Liver (tissue), 9 donors: ENCODE results near the gene SIPA1L3. TPM values are rescaled to one million over a fixed set of nuclear protein-coding genes. Genes with fewer than 3 reads are reported as not detected.
A peak's percentile ranks its signal among the peaks of the same experiment; 100 is the strongest.

Source experiments
- DNase-seq: peaks from one replicate; pipeline ENCODE4 v3.0.0-alpha.2; 2017; ENCODE audit warnings: low spot score
- H3K27ac ChIP-seq, 2 donors: one replicate each; pipeline ENCODE4 v1.7.0; 2013; ENCODE audit warnings: inconsistent platforms in 2 of 2, low read length in 2 of 2, control low read depth in 1 of 2, low read depth in 1 of 2, mild to moderate bottlenecking in 1 of 2
- H3K27me3 ChIP-seq, 4 donors: one replicate each; pipeline versions ENCODE4 v1.6.1 to v1.7.0; 2013; ENCODE audit warnings: low read length in 3 of 4, inconsistent platforms in 1 of 4, mild to moderate bottlenecking in 1 of 4, moderate library complexity in 1 of 4; ENCODE audit not compliant: control insufficient read depth in 4 of 4, insufficient read depth in 4 of 4
- H3K36me3 ChIP-seq, 4 donors: one replicate each; pipeline versions ENCODE4 v1.6.1 to v1.7.0; 2013; ENCODE audit warnings: low read length in 3 of 4, mild to moderate bottlenecking in 3 of 4, low read depth in 1 of 4, moderate library complexity in 1 of 4; ENCODE audit not compliant: control insufficient read depth in 4 of 4, insufficient read depth in 3 of 4
- H3K4me1 ChIP-seq, 4 donors: one replicate each; pipeline versions ENCODE4 v1.6.1 to v1.7.0; 2013; ENCODE audit warnings: low read length in 3 of 4, mild to moderate bottlenecking in 3 of 4, moderate library complexity in 1 of 4; ENCODE audit not compliant: control insufficient read depth in 4 of 4, insufficient read depth in 4 of 4
- H3K4me3 ChIP-seq, 3 donors: one replicate each; pipeline versions ENCODE4 v1.6.1 to v1.7.0; 2013; ENCODE audit warnings: low read length in 3 of 3, control low read depth in 1 of 3, low read depth in 1 of 3, mild to moderate bottlenecking in 1 of 3
- H3K9ac ChIP-seq, 2 donors: one replicate each; pipeline ENCODE4 v1.7.0; 2013; ENCODE audit warnings: low read length in 2 of 2, mild to moderate bottlenecking in 2 of 2, moderate library complexity in 2 of 2, control low read depth in 1 of 2, low read depth in 1 of 2
- H3K9me3 ChIP-seq, 4 donors: one replicate each; pipeline versions ENCODE4 v1.6.1 to v1.7.0; 2013; ENCODE audit warnings: low read length in 3 of 4; ENCODE audit not compliant: control insufficient read depth in 4 of 4
- ATF3 ChIP-seq: IDR thresholded peaks from 2 replicates; pipeline ENCODE4 v1.6.1; 2016; ENCODE audit warnings: antibody characterized with exemption
- FOXA2 ChIP-seq: IDR thresholded peaks from 2 replicates; pipeline ENCODE4 v1.6.1; 2016; ENCODE audit warnings: antibody characterized with exemption
- GABPA ChIP-seq, 2 donors: IDR thresholded peaks in 1 of 2; conservative IDR thresholded peaks in 1 of 2; 2 replicates each; pipeline ENCODE4 v1.6.1; 2016; ENCODE audit warnings: antibody characterized with exemption in 2 of 2, mild to moderate bottlenecking in 1 of 2, moderate library complexity in 1 of 2
- HNF4A ChIP-seq, 2 donors: conservative IDR thresholded peaks; 2 replicates each; pipeline ENCODE4 v1.6.1; 2016; ENCODE audit warnings: antibody characterized with exemption in 2 of 2, mild to moderate bottlenecking in 2 of 2
- JUND ChIP-seq, 2 donors: IDR thresholded peaks; 2 replicates each; pipeline ENCODE4 v1.6.1; 2016; ENCODE audit warnings: antibody characterized with exemption in 2 of 2
- MAX ChIP-seq: IDR thresholded peaks from 2 replicates; pipeline ENCODE4 v1.6.1; 2016; ENCODE audit warnings: antibody characterized with exemption
- RAD21 ChIP-seq, 2 donors: IDR thresholded peaks; 2 replicates each; pipeline ENCODE4 v1.6.1; 2016; ENCODE audit warnings: antibody characterized with exemption in 2 of 2, mild to moderate bottlenecking in 2 of 2
- SP1 ChIP-seq: IDR thresholded peaks from 2 replicates; pipeline ENCODE4 v1.6.1; 2018; ENCODE audit warnings: antibody characterized with exemption, mild to moderate bottlenecking
- TAF1 ChIP-seq: conservative IDR thresholded peaks from 2 replicates; pipeline ENCODE4 v1.6.1; 2016; ENCODE audit warnings: antibody characterized with exemption, mild to moderate bottlenecking
- YY1 ChIP-seq: IDR thresholded peaks from 2 replicates; pipeline ENCODE4 v1.6.1; 2016; ENCODE audit warnings: antibody characterized with exemption, mild to moderate bottlenecking
- WGBS: extraction: QIAGEN DNeasy Blood & Tissue Kit; methylation state at CpG from one replicate; pipeline ENCODE4 v1.1.7; 2013; 5-methylcytosine and 5-hydroxymethylcytosine counted together
- polyA plus RNA-seq, 2 donors: library from polyadenylated mRNA; stranded (reverse) in 1 of 2; unstranded in 1 of 2; fragments of 200-250 nt in 1 of 2; fragments of >200 nt in 1 of 2; fragmentation: Nextera tagmentation in 1 of 2; extraction: Ambion mirVana in 1 of 2; gene quantifications; one replicate each; pipeline versions ENCODE4 v1.2.1 to v1.2.3, GENCODE V29; 2013 to 2015
- total RNA-seq, 2 donors: library from RNA; depleted of rRNA; stranded (reverse); fragments of >200 nt; gene quantifications; one replicate each; pipeline ENCODE4 v1.2.3, GENCODE V29; 2014
- TF ChIP-seq, protein P1 (sequence below): IDR thresholded peaks from 2 replicates; pipeline ENCODE4 v1.6.1; 2016; ENCODE audit warnings: antibody characterized with exemption, mild to moderate bottlenecking
- TF ChIP-seq, protein P2 (sequence below): fragments of 150-350 bp; IDR thresholded peaks from 2 replicates; pipeline ENCODE4 v1.5.1; 2017; ENCODE audit warnings: improper control_type of control experiment, low read depth, low read length; ENCODE audit not compliant: missing input control
- donor health status: healthy.
- donor health status: healthy.
- donor health status: healthy.
- donor health status: healthy.
- donor health status: healthy.

SIPA1L3 gene
- total and polyA plus RNA-seq, 4 donors, result 2.4 to 10.0 (median 4.4) TPM

DNA sequence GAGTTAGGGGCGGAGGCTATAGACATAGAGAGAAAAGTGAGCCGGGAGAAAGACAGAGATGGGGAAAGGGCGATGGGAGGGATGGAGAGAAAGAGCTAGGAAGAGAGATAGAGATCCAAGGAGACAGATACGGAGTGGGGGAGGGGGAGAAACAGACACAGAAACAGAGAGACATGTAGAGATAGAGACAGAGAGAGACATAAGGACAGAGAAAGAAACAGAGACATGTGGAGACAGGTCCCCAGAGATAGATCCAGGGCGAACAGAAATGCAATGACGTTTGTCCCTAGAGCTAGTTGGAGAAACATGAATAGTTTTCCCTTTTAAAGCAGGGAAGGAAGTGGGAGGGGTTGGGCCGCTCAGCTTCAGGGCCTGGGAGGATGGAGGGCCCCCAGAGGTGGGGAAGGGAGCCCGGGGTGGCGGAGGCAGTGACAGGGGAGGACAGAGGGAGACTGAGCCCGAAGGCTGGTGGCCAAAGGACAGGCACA lies 344.6 kb downstream of the SIPA1L3 start:
- TF ChIP-seq, protein P1, sequence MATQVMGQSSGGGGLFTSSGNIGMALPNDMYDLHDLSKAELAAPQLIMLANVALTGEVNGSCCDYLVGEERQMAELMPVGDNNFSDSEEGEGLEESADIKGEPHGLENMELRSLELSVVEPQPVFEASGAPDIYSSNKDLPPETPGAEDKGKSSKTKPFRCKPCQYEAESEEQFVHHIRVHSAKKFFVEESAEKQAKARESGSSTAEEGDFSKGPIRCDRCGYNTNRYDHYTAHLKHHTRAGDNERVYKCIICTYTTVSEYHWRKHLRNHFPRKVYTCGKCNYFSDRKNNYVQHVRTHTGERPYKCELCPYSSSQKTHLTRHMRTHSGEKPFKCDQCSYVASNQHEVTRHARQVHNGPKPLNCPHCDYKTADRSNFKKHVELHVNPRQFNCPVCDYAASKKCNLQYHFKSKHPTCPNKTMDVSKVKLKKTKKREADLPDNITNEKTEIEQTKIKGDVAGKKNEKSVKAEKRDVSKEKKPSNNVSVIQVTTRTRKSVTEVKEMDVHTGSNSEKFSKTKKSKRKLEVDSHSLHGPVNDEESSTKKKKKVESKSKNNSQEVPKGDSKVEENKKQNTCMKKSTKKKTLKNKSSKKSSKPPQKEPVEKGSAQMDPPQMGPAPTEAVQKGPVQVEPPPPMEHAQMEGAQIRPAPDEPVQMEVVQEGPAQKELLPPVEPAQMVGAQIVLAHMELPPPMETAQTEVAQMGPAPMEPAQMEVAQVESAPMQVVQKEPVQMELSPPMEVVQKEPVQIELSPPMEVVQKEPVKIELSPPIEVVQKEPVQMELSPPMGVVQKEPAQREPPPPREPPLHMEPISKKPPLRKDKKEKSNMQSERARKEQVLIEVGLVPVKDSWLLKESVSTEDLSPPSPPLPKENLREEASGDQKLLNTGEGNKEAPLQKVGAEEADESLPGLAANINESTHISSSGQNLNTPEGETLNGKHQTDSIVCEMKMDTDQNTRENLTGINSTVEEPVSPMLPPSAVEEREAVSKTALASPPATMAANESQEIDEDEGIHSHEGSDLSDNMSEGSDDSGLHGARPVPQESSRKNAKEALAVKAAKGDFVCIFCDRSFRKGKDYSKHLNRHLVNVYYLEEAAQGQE, result no peak
- TF ChIP-seq SP1, result peak; percentile 4
- Histone ChIP-seq H3K27me3 (peaks cover 0 to 6% (median 1%) of the 10 kb centered on the region in 4 donors), H3K9ac (no peak overlapping the region), H3K36me3 (no peaks in the 10 kb centered on the region), H3K27ac (peak overlapping the region; percentile 63 to 72), H3K4me1 (peaks cover 9 to 29% (median 13%) of the 10 kb centered on the region in 4 donors), H3K4me3 (no peak overlapping the region), H3K9me3 (no peaks in the 10 kb centered on the region)
- no peak for DNase-seq
- 54% methylated on average over 10 of the region's 10 CpGs for WGBS

- no peak for DNase-seq
- Histone ChIP-seq H3K4me1 (peaks cover 9 to 29% (median 13%) of the 10 kb centered on the region in 4 donors), H3K27ac (peak overlapping the region; percentile 56 to 63), H3K9me3 (no peaks in the 10 kb centered on the region), H3K9ac (no peak overlapping the region), H3K4me3 (no peak overlapping the region), H3K36me3 (no peaks in the 10 kb centered on the region), H3K27me3 (peaks cover 0 to 6% (median 1%) of the 10 kb centered on the region in 4 donors)
- TF ChIP-seq YY1 (no peak), MAX (no peak), JUND (IDR thresholded peaks at IDR 0.05) (no peak), ATF3 (no peak), HNF4A (conservative IDR thresholded peaks at IDR 0.05) (no peak), RAD21 (IDR thresholded peaks at IDR 0.05) (no peak), TAF1 (no peak), GABPA (IDR thresholded peaks at IDR 0.05 in 1 of 2, conservative IDR thresholded peaks at IDR 0.05 in 1 of 2) (no peak), FOXA2 (no peak)
- TF ChIP-seq, protein P2, sequence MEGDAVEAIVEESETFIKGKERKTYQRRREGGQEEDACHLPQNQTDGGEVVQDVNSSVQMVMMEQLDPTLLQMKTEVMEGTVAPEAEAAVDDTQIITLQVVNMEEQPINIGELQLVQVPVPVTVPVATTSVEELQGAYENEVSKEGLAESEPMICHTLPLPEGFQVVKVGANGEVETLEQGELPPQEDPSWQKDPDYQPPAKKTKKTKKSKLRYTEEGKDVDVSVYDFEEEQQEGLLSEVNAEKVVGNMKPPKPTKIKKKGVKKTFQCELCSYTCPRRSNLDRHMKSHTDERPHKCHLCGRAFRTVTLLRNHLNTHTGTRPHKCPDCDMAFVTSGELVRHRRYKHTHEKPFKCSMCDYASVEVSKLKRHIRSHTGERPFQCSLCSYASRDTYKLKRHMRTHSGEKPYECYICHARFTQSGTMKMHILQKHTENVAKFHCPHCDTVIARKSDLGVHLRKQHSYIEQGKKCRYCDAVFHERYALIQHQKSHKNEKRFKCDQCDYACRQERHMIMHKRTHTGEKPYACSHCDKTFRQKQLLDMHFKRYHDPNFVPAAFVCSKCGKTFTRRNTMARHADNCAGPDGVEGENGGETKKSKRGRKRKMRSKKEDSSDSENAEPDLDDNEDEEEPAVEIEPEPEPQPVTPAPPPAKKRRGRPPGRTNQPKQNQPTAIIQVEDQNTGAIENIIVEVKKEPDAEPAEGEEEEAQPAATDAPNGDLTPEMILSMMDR, result no peak
- WGBS, result 87% methylated on average over 5 of the region's 5 CpGs
These were observed 345.4 kb downstream of the SIPA1L3 start for GRCh38 chr19:38252385-38252784.
